Ascending aorta (tissue), 2 donors: Measurements from ENCODE around the gene TGFB2. TPM values are rescaled to one million over a fixed set of nuclear protein-coding genes. Genes with fewer than 3 reads are reported as not detected.

ENCODE experiments used
- DNase-seq, 2 donors: peaks; one replicate each; pipeline ENCODE4 v3.0.0-alpha.2; 2019; ENCODE audit warnings: low spot score in 2 of 2
- H3K27ac ChIP-seq, 2 donors: fragments of 200-600 bp; sonication (generic); one replicate each; pipeline ENCODE4 v1.5.1; 2016 to 2017; ENCODE audit warnings: mild to moderate bottlenecking in 1 of 2
- H3K27me3 ChIP-seq: fragments of 200-600 bp; sonication (generic); one replicate; pipeline ENCODE4 v1.5.1; 2017
- H3K36me3 ChIP-seq, 2 donors: fragments of 200-600 bp; sonication (generic); one replicate each; pipeline ENCODE4 v1.5.1; 2016
- H3K4me1 ChIP-seq, 2 donors: fragments of 200-600 bp; sonication (generic); one replicate each; pipeline ENCODE4 v1.5.1; 2016 to 2017; ENCODE audit warnings: mild to moderate bottlenecking in 1 of 2
- H3K4me3 ChIP-seq, 2 donors: fragments of 200-600 bp; sonication (generic); one replicate each; pipeline ENCODE4 v1.5.1; 2016 to 2017; ENCODE audit warnings: mild to moderate bottlenecking in 1 of 2
- H3K9me3 ChIP-seq, 2 donors: fragments of 200-600 bp; sonication (generic); one replicate each; pipeline ENCODE4 v1.5.1; 2016
- CTCF ChIP-seq, 3 experiments: fragments of 200-600 bp in 2 of 3; fragments of 450-650 bp in 1 of 3; sonication (generic) in 2 of 3; IDR thresholded peaks; one replicate each; pipeline ENCODE4 v1.5.1; 2016 to 2019; ENCODE audit warnings: antibody characterized with exemption in 3 of 3, mild to moderate bottlenecking in 1 of 3, moderate library complexity in 1 of 3
- intact Hi-C: fragments of 100-400 bp; cut with DNase I; formaldehyde crosslinking; loops from one replicate; pipeline ENCODE4 v1.15.1; 2023
- total RNA-seq: library from RNA; depleted of rRNA; stranded (reverse); fragments of >200 nt; gene quantifications from one replicate; pipeline ENCODE4 v1.1.0, GENCODE V29; 2016

TGFB2 gene
- total RNA-seq, 1 donor from 2014 or later: 9.9 TPM

DNA sequence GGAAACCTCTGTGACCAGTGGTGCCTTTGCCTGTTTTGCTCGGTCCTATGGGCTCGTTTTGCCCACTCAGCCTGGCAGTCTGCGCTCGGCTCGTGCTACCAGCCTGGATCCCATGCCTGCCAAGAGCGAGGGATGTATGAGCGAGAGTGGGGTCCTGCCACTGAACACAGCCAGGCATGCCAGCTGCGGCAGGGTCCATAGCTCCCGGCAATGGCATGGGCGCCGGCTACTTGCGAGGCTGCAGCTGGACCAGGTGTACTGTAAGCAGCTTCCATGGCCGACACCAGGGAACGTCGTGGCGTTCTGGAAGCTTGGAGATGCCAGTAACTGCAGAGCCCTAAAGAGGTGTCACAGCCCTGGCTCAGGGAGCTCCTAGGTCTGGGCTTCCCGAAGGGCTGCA, 22.4 kb upstream of the TGFB2 start:
- DNase-seq: no peak
- Histone ChIP-seq H3K27ac (no peak overlapping the region), H3K27me3 (no peaks in the 10 kb centered on the region), H3K36me3 (peaks cover 15 to 20% of the 10 kb centered on the region in 2 donors), H3K4me3 (no peak overlapping the region), H3K9me3 (no peaks in the 10 kb centered on the region), H3K4me1 (no peaks in the 10 kb centered on the region)
- TF ChIP-seq CTCF (IDR thresholded peaks at IDR 0.05): no peak
- intact Hi-C loops: no loop called here

GRCh38 chr1:218323568-218324225, 21.4 kb upstream of the TGFB2 start:
- Histone ChIP-seq H3K36me3 (peaks cover 15 to 19% of the 10 kb centered on the region in 2 donors), H3K27ac (no peak overlapping the region), H3K4me3 (no peak overlapping the region), H3K4me1 (no peaks in the 10 kb centered on the region), H3K27me3 (no peaks in the 10 kb centered on the region), H3K9me3 (no peaks in the 10 kb centered on the region)
- no peak for TF ChIP-seq CTCF (IDR thresholded peaks at IDR 0.05)
- intact Hi-C loops: no loop called here
- DNase-seq: no peak

- Histone ChIP-seq H3K4me1 (no peaks in the 10 kb centered on the region), H3K4me3 (no peak overlapping the region), H3K27ac (no peak overlapping the region), H3K36me3 (peaks cover 15 to 16% of the 10 kb centered on the region in 2 donors), H3K9me3 (no peaks in the 10 kb centered on the region), H3K27me3 (no peaks in the 10 kb centered on the region)
- intact Hi-C loops: no loop called here
- TF ChIP-seq CTCF (IDR thresholded peaks at IDR 0.05): no peak
- DNase-seq: no peak
Measured at GRCh38 chr1:218324226-218324580, 20.9 kb upstream of the TGFB2 start.

- no peaks in the 10 kb centered on the region for H3K4me1 ChIP-seq
- intact Hi-C loops: loop anchor here (5.0 kb wide), 1 partner anchor 1334 kb away; no protein-coding TSS in a partner anchor
Measured at GRCh38 chr1:218328769-218329168, 16.4 kb upstream of the TGFB2 start.

GRCh38 chr1:218330043-218330623, 15.0 kb upstream of the TGFB2 start:
- intact Hi-C loops: loop anchor here (5.0 to 10.0 kb wide), 2 partner anchors 1085 to 1237 kb away; no protein-coding TSS in a partner anchor
- Histone ChIP-seq H3K27ac (no peak overlapping the region), H3K27me3 (no peaks in the 10 kb centered on the region), H3K36me3 (no peaks in the 10 kb centered on the region), H3K4me3 (no peak overlapping the region), H3K9me3 (no peaks in the 10 kb centered on the region), H3K4me1 (no peaks in the 10 kb centered on the region)
- no peak for DNase-seq
- peak; percentile 56 to 69 (median 61) for TF ChIP-seq CTCF (IDR thresholded peaks at IDR 0.05)

More at GRCh38 chr1:218328769-218329168, 16.4 kb upstream of the TGFB2 start:
- Histone ChIP-seq H3K27me3 (no peaks in the 10 kb centered on the region), H3K27ac (no peak overlapping the region), H3K4me3 (no peak overlapping the region), H3K9me3 (no peaks in the 10 kb centered on the region), H3K36me3 (peaks cover 4% of the 10 kb centered on the region in 2 donors)
- no peak for TF ChIP-seq CTCF (IDR thresholded peaks at IDR 0.05)
- no peak for DNase-seq
